GM21723 (cell line): ENCODE data around the gene TRMT61A.
"Not testable (repeated sequence)": the region's sequence is repeated elsewhere in the genome, so short reads cannot be mapped to it uniquely, and the experiment has no call there.

Experiments used
- ATAC-seq: cut with Tn5 transposase; IDR thresholded peaks from one replicate; pipeline ENCODE4 v1.9.1; 2021; ENCODE audit warnings: mild to moderate bottlenecking, moderate library complexity; ENCODE audit not compliant: unreplicated experiment

The TRMT61A gene

DNA sequence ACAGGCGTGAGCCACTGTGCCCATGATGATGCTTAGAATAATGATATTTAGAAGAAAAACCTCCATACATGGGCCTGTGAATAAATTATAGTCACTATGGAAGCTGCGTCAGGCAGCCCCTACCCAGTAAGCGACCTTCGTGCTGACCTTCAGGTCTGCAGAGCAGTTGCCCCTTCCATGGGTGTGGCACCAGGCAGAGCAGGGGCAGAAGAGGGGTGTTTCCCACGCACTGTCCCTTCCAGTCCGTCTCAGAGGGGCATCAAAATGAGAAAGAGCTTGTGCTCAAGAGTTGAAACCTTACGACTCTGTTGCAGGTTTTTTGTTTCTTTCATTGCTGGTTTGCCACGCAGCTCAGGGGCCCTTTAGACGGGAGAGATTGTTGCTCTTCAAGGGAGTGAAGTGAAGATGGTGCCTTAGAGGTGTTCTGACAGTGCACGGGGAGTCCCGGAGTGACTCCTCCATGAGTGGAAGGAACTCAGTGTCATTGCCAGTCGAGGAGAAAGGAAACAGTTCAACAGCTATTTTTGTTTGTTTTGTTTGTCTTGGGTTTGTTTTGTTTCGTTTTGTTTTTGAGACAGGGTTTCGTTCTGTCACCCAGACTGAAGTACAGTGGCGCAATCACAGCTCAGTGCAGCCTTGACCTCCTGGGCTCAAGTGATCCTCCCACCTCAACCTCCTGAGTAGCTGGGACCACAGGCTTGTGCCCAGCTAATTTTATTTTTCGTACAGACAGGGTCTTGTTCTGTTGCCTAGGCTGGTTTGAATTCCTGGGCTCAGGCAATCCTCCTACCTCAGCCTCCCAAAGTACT is 20.3 kb upstream of the TRMT61A start:
- no peak for ATAC-seq

DNA sequence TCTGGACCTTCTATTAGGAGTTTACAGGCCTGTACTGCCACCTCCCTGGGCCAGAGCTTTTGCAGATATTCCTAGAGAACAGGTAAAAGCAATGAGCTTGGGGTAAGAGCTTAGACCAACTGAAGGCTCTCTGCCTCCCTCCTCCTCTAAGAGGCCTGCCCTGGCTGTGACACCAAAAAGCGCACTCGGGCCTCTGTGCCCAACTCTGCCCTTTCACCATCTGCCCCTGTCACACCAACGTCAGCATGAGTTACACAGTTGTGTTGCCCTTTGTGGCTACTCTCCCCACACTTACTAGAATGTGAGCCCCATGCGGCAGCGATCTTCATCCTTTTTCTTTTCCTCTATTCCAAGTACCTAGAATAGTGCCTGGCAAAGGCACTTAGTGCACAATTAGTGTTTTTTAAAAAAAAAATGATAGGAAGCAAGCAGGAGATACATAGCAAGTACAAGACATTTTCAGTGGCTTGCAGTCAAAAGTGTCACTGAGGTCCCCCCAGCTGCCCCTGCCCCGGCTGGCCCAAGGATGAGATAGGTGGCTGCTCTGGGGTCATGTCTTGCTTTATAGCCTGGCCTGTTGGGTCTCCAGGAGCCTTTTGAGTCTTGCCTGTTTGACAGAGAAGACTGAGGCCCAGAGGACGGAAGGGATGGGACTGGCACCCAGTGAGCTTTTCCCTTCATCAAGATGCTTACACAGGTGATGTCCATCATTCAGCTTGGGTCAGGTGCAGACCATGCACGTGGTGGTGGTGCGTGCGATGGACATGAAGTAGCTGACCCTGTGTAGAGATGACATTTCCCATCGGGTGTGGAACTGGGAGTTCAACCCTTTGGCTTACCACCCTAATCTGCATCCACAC is 18.9 kb upstream of the TRMT61A start:
- ATAC-seq, result no peak

DNA sequence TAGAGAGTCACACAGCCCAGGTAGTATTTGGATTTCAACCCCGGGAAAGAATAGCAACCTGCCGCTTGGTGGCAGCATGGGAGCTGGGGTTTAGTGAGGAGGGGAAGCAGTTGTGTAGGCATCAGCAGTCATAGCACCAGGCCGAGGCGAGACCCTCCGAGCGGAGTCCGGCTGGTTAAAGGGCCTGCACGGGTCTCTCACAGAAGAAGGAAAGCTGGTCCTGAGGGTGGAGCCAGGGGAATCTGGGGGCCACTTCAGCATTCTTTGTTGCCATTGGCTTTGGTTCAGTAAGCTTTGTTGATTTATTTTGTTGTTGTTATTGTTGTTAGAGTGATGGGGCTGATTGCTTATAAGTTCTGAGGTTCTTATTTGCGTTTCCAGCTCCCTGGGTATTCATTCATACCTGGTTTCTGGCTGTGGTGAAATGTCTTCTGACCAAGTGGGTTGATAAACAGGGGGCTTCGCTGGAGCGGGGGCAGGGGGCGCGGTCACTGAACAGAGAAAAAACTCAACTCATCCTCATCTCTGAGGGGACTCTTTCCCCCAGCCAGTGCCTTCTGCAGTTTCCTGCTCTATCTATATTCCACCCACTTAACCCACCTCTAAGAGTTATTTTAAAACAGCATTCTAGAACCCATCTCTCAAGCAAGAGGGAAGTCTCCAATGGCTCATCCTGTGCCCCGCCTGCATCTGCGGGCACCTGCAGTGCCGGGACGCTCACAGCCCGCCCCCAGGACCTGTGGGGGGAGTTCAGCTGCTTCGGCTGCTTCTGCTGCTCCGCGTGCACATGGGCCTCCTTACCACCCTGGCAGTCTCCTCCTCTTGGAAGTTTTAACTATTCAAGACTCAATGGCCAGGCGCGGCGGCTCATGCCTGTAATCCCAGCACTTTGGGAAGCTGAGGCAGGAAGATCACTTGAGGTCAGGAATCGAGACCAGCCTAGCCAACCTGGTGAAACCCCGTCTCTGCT is 18.0 kb upstream of the TRMT61A start:
- no peak for ATAC-seq

DNA sequence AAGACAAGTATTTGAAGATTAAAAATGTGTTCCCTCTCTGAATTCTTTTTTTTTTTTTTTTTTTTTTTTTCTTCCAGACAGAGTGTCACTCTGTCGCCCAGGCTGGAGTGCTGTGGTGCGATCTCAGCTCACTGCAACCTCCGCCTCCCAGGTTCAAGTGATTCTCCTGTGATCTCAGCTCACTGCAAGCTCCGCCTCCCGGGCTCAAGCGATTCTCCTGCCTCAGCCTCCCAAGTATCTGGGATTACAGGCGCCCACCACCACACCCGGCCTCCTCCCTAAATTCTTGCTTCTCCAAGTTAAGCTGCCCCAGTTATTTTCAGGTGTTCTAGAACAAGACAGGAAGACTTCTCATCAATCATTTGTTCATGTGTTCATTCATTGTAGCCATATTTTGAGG is 16.8 kb upstream of the TRMT61A start:
- not testable (repeated sequence) for ATAC-seq

DNA sequence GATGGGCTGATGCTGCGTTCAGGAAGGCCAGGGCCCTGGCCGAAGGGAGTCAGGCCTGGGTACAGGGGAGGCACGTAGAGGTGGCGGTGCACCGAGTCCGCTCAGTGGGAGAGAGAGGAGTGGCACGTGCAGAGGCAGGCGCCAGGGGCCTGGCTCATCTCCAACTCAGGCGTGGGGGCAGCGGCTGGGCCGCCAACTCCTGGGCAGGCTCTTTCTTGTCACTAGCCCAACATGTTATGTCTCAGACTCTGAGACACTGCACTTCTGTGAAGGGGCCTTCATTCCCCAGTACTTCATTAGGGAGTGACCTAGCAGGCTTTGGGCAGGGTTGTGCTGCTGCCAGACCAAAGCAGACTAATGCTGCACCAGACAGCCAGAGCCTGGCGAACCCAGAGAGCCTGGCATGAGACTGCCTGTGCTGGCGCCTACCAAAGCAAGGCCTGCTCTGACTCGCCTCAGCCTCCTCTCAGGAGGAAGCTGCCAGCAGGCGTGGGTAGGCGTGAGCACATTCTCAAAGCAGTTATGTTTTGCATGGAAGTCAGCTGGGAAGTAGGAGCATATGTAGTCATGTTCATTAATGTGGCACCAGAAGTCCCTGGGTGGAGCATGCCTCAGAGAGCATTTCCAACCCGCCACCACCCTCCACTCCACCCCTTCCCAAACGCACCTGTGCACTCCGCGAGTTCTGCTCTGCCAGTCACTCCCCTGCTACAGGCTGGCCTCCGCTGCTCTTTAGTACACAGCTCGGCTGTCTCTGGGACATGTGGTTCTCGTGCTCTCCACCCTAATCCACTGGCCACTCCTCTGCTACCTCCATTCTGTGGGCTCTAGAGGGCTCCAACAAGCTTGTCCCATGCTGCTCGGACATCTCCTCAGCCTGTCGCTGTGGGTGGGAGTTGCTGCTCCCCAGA is 16.0 kb upstream of the TRMT61A start:
- ATAC-seq, result no peak

DNA sequence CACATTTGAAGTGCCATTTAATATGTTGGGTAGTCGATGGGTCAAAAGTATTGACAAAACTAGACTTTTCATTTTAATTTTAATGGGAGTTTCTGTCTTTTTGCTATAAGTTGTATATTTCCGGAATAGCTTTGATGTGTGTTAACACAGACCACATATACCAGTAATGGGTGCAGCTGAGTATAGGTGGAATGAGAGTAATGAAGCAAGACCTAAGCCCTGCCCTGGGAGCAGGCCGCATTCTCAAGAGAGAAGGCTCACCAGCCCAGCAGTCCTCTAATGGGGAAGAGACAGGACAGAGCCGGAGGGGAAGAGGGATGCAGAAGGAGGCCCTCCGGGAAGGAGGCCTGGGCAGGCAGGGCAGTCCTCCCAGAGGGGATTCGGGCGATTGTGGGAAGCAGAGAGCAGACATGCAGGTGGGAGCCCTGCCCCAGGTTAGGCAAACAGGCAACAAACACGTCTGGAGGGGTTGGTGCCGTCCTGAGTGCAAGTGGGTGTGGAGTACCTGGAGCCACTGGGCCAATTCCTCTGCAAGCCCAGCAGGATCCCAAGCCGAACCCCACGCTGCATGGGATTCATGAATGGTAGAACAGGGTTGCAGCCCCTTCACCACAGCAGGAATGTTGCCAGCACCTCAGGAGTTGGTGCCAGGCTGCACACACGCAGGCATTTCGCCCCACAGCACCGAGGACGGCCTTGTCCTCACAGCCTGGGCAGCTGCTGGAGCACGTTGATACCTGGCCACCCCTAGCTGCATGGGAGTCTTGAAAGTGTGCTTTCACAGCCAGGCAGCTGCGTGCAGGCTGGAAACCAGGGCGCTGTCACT is 14.2 kb upstream of the TRMT61A start:
- ATAC-seq, result no peak

DNA sequence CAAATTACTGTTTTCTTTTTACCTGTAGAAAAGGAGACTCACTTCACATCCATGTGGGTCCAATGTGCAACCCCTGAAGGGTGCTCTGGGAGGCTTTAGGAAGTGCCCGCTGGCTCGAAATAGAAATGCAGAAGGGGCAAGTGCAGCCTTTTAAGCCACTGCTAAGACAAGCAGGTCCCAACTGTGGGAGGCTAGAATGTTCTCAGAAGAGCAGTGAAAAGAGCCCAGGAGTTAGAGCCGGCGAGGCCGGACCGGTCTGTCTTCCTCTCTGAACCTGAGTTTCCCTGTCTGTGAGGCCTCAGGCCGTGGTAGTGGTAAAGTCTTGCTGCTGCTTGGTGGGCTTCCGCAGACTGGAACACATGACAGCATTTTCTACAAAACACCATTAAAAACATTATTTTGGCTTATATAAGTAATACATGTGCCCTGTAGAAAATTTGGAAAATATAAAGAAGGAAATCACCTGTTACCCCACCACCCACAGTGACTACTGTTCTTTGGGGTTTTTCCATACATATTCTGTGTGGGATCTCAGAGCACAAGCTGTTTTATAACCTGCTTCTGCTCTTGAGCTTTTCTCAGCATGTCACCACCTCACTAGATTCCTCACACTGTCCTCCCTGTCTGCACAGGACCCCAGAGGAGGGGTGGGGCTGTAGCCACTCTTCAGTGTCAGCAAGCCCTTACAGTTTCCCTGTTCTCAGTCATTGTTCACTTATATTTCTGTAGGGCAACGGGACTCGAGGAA is 12.4 kb upstream of the TRMT61A start:
- no peak for ATAC-seq

DNA sequence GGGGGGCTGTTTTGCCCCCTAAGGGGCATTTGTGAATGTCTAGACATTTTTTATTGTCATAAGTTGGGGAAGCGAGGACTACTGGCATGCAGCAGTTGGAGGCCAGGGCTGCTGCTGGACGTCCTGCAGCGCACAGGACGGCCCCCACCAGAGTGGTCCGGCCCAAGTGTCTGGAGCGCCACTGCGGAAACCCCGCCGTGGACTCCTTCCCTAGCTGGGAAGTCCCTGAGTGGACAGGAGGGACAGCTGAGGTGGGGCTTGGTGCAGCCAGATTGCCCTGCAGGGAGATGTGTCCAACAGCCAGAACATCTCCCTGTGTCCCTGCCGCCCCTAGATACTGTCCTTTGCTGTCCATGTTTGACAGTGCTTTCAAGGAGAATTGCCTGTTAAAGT is 11.8 kb upstream of the TRMT61A start:
- ATAC-seq, result no peak

DNA sequence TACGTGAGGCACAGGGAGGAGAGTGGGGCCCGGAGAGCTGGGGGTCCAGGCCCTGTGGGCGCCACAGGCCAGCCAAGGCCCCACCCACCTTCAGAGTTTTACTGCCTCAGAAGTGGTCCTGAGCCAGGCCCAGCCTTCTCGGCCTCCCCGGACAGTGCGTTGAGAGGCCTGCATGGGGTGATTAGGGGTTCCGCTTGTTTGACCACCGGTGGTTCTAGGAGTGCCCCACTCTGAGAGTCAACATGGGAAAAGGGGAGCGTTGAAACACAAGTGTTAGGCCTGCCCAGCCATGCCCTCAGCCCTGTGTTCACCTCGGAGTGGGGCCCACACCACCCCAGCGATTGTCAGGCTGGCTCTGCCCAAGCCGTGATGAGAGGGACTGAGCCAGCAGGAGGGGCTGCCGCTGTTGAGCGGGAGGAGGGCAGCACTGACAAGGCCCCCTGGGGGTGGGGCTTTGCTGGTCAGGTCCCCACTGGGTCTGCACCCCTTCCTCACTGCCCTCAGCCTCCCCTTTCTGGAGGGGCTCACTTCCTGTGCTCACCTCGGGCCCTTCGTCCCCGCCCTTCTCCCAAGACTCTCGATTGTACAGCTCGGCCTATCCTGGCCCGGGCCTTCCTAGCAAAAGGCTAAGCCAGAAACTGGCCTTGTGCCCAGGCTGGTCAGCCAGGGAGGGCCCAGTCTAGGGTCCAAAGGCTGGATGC is 11.1 kb upstream of the TRMT61A start:
- ATAC-seq, result no peak

DNA sequence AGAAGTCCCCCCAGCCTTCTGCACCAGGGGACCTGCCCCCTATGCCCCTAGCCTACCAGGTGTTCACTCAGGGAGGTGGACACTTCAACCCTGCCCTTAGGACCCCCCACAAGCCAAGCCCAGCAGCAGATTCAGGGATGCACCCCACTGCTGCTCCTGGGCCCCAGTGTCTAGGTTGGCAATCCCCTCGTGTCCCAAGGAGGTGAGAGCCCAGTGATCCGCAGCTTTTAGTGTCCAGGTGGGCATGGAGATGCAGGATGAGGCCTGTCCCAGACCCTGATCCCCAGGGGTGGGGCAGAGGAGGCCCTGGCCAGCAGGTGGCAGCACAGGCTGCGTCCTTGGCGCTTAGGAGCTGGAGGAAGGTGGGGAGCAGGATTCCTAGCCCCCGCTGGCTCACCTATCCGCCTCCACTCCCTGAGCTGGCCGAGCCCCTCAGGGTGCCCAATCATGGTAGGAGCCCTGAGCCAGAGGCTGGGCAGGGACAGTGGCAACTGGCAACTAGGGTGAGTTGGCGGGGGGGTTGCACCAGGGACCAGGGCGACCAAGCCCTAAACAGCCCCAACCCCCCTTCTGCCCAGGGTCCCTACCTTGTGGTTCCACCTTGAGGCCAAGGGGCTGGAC is 10.5 kb upstream of the TRMT61A start:
- no peak for ATAC-seq

DNA sequence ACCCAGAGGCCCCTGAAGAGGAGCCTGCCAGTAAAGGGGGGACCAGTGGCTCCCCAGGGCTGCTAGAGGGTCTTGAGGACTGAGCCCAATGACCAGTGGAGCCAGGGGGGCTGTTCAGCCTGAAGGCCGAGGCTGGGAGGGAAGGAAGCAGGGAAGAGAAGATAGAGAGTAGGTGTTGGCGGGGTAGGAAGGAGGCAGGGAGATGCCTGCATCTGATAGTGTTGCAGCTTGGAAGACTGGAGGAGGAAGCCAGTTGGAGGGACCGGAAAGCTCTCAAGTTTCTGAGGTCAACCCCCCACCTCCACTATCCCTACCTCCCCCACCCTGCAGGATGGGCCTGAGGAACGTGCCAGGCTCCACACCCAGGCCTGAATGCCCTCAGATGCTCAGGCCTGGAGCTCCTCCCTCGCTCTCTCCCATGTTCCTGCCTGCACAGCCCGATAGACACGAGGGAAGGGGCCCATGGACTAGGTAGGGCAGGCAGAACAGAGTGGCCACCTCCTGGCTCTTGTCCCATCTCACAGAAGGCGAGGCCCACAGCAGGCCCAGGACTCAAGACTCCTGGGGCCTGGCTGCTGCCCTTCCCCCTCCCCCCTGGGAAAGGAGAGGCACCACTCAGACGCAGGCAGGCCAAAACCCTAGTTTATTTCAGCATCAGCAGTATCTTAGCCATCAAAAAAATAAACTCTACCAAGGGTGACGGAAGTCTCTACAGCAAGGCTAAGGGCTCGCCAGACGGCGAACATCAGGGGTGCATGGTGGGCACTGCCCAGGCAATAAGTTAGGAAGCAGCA is 9.8 kb upstream of the TRMT61A start:
- no peak for ATAC-seq

DNA sequence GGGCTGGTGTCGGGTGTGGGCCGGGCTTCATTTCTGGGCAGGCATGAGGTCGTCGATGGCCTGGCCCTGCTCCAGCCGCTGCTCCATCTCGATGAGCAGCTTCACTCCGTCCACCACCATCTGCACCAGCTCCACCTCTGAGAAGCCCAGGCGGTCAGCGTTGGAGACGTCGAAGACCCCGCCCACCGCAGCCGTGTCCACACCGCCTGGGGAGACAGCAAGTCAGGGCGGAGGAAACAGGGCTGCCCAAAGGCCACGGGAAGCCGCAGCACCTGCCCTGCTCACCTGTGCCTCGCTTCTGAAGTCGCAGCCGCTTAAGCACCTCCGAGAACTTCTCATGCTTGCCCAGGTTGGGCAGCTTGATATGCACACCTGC is 9.2 kb upstream of the TRMT61A start:
- no peak for ATAC-seq

DNA sequence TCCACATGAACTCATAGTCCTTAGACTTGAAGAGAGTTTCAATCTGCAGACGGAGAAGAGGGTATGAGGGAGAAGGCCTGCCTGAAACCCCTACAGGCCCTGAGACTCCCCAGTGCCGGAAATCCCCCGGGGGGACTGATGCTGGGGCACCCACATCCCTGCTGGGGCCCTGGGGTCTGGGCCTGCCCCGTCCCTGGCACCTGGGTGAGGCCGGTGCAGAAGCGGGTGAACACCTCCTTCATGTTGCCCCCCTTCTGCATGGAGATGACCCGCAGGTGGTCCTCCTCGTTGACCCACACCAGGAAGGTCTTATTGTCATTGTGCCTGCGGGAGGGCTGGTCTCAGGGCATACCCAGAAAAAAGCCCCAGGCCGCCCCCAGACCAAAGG is 8.7 kb upstream of the TRMT61A start:
- ATAC-seq, result no peak

DNA sequence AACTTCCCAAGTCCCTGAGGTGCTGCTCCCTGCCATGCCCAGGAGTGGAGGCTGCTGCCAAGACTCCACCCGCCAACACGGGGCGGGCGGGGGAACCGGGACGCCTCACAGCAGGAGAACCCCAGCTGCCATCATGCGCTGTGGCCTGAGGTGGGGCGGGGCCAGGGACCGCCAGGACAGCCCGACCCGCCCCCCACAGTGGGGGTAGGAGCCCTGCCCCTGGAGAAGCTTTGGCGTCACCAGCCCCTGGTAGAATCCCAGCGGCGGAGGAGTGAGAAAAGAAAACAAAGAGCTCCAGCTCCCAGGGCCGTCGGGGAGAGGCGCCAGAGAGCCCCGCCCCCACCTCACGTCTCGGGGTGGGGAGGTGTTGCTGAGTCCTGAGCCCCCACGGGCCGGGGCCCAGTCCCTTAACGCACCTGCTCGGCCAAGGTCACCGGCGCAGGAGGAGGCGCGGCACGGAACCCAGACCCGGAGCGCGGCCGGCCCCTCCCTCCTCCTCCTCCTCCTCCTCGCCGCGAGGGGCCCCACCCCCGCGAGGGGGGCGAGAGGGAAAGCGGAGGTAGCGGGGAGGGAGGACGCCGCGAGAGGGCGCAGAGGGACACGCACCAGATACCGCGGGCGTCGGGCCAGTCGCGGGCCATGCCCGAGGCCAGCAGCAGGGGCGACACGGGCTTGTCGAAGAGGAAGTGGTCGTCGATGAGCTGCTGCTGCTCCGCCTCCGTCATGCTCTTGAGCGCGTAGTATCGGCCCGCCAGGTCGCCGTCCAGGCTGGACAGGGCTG is 8.1 kb upstream of the TRMT61A start:
- no peak for ATAC-seq

DNA sequence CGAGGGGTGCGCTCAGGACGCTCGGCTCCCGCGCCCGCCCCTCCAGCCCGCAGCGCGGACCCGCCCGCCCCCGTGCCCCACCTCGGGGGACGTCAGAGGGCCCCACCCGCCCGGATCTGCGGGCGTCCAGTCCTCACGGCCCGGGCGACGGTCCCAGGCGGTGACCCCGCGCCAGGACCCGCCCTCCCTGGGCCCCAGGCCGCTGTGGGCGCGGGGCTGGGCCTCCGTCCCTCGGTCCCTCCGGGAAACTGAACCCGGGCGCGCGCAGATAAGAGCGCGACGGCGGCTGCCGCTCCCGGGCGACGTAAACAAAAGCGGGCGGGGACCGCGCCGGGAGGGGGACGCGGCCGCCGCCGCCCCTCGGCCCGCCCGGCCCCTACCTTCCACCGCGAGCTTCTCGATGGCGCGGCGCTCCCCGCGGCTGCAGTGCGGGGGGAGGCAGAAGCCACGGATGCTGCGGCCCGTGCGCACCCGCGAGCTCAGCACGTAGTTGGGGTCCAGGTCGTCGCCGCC is 7.5 kb upstream of the TRMT61A start:
- ATAC-seq, result no peak
